Mucosa of stomach (tissue), 1 donor: Measurements from ENCODE around the gene SAMD10.
"Not testable (repeated sequence)": the region's sequence is repeated elsewhere in the genome, so short reads cannot be mapped to it uniquely, and the experiment has no call there.

Experiments used
- H3K27me3 ChIP-seq: one replicate; pipeline ENCODE4 v1.7.0; 2013; ENCODE audit warnings: mild to moderate bottlenecking, low read length; ENCODE audit not compliant: control insufficient read depth, insufficient read depth
- H3K36me3 ChIP-seq: one replicate; pipeline ENCODE4 v1.7.0; 2013; ENCODE audit warnings: low read length; ENCODE audit not compliant: control insufficient read depth, insufficient read depth
- H3K4me1 ChIP-seq: one replicate; pipeline ENCODE4 v1.7.0; 2013; ENCODE audit warnings: mild to moderate bottlenecking, low read length; ENCODE audit not compliant: control insufficient read depth, insufficient read depth
- H3K4me3 ChIP-seq: one replicate; pipeline ENCODE4 v1.7.0; 2013; ENCODE audit warnings: low read length
- H3K9ac ChIP-seq: one replicate; pipeline ENCODE4 v1.7.0; 2013; ENCODE audit warnings: mild to moderate bottlenecking, low read length, moderate library complexity
- H3K9me3 ChIP-seq: one replicate; pipeline ENCODE4 v1.7.0; 2013; ENCODE audit warnings: mild to moderate bottlenecking, low read length, moderate library complexity; ENCODE audit not compliant: control insufficient read depth
- donor health status: Pancreatic carcinoma.

Gene SAMD10

DNA sequence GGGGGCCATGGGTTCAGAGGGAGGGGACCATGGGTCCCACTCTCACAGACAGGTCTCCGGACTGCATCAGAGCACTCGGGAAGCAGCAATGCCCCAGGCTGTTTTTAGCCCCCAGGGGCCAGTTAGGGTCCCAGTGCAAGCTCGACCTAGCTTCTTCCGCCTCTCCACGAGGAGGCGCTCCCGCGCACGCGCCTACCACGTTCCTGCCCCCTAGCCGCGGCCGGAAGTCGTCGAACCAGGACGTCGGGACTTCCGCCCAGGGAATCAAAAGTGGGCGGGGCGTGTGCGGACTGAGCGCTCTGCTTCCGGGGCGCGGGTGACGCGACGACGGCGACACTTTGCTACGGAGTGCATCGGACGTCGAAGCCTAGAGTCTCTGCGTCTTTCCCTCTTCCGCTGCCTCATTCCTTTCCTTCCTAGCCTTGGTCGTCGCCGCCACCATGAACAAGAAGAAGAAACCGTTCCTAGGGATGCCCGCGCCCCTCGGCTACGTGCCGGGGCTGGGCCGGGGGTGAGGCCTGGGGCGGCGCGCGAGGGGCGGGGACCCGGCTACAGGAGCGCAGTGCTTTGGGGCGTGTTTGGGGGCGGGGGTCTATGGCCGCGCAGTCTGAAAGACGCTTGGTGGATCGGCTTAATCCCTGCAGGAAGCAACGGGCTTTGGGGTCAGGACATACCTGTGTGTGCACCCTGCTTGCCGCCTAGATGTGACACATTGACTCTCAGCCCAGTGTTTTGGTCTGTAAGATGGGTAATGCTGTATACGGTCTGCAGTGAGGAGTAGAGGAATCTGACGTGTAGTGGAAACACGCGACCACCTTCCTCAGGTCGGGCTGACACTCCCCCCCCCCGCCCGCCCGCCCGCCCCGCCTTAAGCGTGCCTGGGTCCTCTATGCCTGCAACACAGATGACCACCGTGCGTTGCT is 1.6 kb upstream of the SAMD10 start, which contains the start of gene PRPF6:
Gene PRPF6 (plus strand): TSS at position 327 of the 923 bp plus-strand sequence. CDS start 114 bp downstream, at position 441.
- Histone ChIP-seq H3K9me3 (no peaks in the 10 kb centered on the region), H3K27me3 (no peaks in the 10 kb centered on the region), H3K4me1 (peaks cover 31% of the 10 kb centered on the region), H3K4me3 (peak within 1 kb of the TSS; percentile 82), H3K36me3 (no peaks in the 10 kb centered on the region), H3K9ac (peak within 1 kb of the TSS; percentile 76)

DNA sequence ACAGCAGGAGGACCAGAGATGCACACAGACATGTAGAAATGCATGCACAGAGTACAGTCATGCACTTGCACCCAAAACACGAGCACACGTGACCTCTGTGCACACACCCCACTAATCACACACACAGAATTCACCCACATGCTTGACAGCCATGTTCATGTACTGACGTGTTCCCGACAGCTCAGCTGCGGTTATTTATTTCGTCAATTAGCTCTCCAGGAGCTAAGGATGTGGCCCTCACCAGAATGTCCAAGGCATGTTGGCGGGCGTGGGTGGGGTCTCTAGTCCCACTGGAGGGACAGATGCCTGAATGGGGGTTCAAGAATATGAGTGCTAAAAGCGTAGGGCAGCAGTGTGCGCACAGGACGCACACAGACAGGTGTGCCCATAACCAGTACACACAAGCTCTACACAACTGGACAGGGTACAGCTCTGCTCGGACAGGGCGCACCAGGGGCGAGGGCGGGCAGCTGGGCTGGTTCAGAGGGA is 919 bp upstream of the SAMD10 start:
- no peaks in the 10 kb centered on the region for H3K27me3 ChIP-seq
- no peaks in the 10 kb centered on the region for H3K36me3 ChIP-seq
- H3K4me3 ChIP-seq: peak overlapping the region; percentile 82
- peaks cover 31% of the 10 kb centered on the region for H3K4me1 ChIP-seq
- H3K9me3 ChIP-seq: no peaks in the 10 kb centered on the region
- peak overlapping the region; percentile 76 for H3K9ac ChIP-seq

DNA sequence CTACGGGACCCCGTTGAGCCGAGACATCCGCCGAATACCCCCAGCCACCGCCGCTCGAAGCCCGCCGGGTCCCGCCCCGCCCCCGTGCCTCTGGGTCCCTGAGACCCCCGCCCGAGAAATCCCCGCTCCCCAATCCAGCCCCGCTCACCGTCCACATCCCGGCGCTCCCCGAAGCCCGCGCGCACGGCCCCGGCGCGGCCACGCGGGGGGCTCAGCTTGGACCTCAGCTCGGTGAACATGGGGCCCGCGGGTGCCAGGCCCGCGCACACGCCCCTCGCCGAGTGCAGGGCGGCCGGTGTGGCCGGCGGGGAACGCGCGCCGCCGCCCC is 249 bp downstream of the SAMD10 start:
- Histone ChIP-seq H3K36me3 (no peaks in the 10 kb centered on the region), H3K27me3 (no peaks in the 10 kb centered on the region), H3K9ac (peak overlapping the region; percentile 57), H3K4me1 (peaks cover 39% of the 10 kb centered on the region), H3K9me3 (no peaks in the 10 kb centered on the region), H3K4me3 (no peak overlapping the region)

DNA sequence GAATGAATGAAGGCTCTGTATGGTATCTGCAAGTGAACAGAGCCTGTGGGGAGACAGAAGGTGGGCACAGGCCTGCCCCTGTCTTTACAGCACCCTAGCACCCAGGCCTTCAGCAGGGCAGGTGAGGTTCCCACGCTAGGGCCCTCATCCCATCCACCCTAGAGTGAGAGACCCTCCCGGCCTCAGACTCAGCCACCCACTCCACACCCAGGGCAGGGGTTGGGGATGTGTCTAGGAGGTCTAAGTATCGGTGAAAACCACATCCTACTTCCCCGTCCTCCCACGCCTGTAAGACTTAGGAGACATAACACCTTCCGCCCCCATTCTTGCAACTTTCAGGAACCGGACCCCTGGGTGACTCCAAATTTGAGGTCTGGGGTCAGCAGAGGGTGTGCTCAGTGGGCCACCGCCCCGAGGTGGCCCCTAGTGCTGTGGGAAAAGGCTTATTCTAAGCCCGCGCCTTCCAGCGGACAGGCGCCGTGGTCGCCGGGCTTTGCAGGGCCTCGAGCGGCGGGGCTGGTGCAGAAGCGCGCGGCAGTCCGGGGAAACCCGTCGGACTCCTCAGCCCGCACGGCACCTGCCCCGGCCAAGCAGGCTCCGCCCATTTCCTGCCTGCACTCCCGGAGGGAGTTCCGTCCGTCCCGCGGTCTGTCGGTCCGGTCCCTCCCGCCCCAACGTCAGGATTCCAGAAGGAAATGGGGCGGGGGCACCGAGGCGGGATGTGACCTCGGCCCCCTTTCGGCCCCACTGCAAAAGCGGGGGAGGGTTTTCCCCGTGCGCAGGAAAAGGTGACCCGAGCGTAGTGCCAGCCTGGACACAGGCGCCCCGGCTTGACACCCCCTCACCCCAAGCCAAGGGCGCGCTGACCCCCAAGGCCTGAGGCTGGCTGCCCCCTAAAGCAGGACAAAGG is 868 bp downstream of the SAMD10 start:
- H3K4me1 ChIP-seq: peaks cover 45% of the 10 kb centered on the region
- peak overlapping the region; percentile 36 for H3K4me3 ChIP-seq
- H3K9me3 ChIP-seq: no peaks in the 10 kb centered on the region
- peak overlapping the region; percentile 57 for H3K9ac ChIP-seq
- no peaks in the 10 kb centered on the region for H3K36me3 ChIP-seq
- H3K27me3 ChIP-seq: no peaks in the 10 kb centered on the region

DNA sequence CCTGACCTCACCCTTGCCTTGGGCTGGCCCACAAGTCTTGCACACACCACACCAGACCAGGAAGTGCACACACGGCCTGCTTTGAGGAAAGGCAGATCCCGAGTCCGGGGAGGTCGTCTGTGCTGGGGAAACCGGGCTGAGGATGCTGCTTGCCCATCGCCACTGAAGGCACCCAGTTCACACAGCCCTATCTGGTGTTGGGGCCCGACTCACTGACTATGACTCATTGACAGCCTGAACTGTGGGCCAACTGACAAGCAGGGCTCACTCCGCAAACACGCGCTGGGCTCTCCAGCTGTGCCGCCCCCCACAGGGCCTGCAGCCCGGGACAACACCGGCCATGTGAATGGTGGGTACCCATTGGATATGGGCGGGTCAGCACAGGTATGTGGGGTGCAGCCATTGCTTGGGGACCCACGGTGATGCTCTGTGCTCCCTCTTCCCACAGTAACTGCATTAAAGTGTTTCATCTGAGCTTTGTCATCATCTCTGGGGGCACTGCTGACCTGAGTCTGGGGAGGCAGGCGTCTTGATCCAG is 1.6 kb downstream of the SAMD10 start:
- no peak overlapping the region for H3K9ac ChIP-seq
- H3K27me3 ChIP-seq: no peaks in the 10 kb centered on the region
- peaks cover 48% of the 10 kb centered on the region for H3K4me1 ChIP-seq
- no peaks in the 10 kb centered on the region for H3K36me3 ChIP-seq
- H3K9me3 ChIP-seq: no peaks in the 10 kb centered on the region
- no peak overlapping the region for H3K4me3 ChIP-seq

DNA sequence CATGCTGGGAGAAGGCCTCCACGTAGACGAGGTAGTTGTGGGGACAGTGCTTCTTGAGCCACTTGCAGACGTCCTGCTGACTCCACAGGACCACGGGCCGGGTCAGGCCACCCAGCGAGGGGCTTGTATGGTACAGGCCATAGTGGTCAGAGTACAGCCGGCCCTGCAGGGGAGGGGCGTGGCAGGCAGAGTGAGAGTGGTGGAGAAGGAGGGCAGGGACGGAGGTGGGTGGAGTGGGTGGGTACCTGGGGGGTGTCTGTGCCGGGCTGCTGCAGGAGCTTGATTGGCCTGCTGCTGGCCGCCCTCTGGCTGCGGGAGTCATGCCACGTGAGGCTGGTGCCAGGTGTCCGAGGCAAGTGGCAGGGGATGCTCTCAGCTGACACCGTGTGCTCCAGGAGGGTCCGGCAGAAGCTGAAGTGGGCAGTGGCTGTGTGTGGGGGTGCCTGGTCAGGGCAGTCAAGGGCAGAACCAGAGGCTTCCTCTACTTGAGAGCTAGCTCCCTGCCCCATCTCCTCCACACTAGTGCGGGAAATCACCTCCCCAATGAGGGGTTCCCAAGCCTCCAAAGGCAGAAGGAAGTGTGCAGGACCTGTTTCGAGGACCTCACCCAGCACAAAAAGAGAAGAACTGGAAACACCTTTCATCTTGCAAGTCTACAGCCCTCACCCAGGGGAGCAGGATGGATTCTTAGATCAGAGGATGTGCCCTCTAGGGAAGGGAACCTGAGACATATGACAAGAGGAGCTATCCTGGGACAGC is 2.3 kb downstream of the SAMD10 start:
- no peaks in the 10 kb centered on the region for H3K9me3 ChIP-seq
- H3K36me3 ChIP-seq: no peaks in the 10 kb centered on the region
- H3K27me3 ChIP-seq: no peaks in the 10 kb centered on the region
- H3K4me3 ChIP-seq: no peak overlapping the region
- peaks cover 48% of the 10 kb centered on the region for H3K4me1 ChIP-seq
- no peak overlapping the region for H3K9ac ChIP-seq

DNA sequence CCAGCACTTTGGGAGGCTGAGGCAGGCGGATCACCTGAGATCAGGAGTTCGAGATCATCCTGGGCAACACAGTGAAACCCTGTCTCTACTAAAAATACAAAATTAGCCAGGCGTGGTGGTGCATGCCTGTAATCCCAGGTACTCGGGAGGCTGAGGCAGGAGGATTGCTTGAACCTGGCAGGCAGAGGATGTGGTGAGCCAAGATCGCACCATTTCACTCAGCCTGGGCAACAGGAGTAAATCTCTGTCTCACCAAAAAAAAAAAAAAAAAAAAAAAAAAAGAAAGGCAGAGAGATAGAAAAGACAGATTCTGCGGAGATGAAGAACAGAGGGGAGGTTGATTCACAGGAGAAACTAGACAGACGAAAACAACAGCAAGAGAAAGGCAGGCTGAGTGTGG is 2.9 kb downstream of the SAMD10 start:
- not testable (repeated sequence) for H3K36me3 ChIP-seq

DNA sequence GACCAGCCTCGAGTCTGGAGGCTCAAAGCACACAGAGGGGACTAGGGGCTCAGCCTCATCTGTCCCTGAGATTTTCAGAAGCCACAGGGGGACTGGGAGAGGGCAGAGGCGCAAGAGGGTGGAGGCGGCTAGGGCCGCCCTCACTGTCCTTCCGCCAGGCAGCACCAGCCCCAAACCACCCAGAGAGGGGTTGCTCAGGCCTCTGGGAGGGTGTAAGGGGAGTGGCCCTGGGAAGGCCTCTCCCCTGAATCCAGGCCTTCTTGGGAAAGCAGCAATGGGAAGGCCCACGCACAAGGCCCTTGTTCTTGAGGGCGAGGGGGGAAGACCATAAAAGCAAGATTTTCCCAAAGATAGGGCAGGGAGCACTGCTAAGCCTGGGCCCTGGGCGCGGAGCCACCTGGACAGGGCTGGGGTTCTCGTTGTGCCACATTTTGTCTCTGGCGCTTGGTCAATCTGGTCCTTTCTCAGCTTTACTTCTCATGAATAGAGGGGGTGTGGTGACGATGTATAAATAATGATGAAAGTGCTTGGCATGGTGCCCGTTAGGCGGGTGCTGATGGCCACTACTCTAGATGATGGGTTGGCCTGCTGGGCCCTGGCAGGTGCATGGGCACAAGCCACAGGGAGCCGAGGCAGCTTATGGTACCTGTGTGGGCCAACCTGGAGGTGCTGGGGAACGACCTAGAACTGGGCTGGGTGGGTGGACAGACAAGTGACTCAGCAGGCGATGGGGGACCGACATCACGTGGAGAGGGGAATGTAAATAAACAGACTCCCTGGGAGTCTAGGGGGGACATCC is 4.8 kb downstream of the SAMD10 start:
- H3K27me3 ChIP-seq: peaks cover 4% of the 10 kb centered on the region
- H3K4me1 ChIP-seq: peaks cover 36% of the 10 kb centered on the region
- H3K9ac ChIP-seq: no peak overlapping the region
- H3K4me3 ChIP-seq: no peak overlapping the region
- H3K9me3 ChIP-seq: no peaks in the 10 kb centered on the region
- no peaks in the 10 kb centered on the region for H3K36me3 ChIP-seq

More for the DNA sequence above, 2.9 kb downstream of the SAMD10 start:
- not testable (repeated sequence) for H3K9ac ChIP-seq, H3K27me3 ChIP-seq, H3K9me3 ChIP-seq, H3K4me3 ChIP-seq
- peaks cover 43% of the 10 kb centered on the region for H3K4me1 ChIP-seq

DNA sequence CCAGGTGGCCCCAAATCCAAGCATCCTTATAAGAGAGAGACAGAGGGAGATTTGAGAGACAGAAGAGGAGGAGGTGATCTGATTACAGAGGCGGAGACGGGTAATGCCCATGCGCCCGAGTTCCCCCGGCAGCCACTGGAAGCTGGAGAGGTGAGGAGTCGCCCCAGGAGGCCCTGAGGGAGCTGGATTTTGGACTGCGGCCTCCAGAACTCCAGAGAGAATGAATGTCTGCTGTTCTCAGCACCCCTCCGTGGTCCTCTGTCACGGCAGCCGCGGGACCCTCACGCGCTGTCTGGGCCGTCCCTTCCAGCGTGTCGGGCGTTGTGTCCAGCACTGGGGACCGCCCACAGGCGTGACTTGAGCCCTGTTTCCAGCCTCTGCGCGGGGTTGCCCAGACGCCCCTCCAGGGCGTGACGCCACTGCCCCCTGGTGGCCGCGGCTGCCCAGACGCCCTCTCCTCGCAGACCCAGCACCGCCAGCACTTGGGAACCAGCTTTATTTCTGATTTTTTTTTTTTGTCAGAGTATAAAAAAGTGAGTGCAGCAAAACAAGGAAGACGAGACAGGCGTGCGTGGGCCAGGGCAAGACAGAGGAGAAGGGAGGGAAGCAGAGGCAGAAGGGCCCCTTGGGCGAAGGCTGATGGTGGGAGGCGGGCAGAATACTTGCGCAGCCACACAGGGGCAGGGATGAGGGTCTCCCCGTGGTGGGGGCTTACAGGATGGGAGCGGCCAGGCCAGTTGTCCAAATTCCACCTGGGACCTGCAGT is 5.6 kb downstream of the SAMD10 start:
- Histone ChIP-seq H3K9ac (no peak overlapping the region), H3K4me3 (no peak overlapping the region), H3K4me1 (peaks cover 39% of the 10 kb centered on the region), H3K9me3 (no peaks in the 10 kb centered on the region), H3K36me3 (no peaks in the 10 kb centered on the region), H3K27me3 (peaks cover 4% of the 10 kb centered on the region)

DNA sequence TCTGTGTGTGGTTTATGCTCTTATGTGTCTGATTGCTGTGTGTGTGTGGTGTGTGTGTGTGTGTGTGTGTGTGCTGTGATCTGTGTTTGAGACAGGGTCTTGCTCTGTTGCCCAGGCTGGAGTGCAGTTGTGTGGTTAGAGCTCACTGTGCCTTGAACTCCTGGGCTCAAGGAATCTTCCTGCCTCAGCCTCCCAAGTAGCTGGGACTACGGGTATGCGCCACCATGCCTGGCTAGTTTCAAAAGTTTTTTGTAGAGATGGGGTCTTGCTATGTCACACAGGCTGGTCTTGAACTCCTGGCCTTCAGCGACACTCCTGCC is 6.3 kb downstream of the SAMD10 start:
- peaks cover 41% of the 10 kb centered on the region for H3K4me1 ChIP-seq
- no peaks in the 10 kb centered on the region for H3K9me3 ChIP-seq
- peaks cover 4% of the 10 kb centered on the region for H3K27me3 ChIP-seq
- H3K4me3 ChIP-seq: no peak overlapping the region
- H3K9ac ChIP-seq: no peak overlapping the region
- H3K36me3 ChIP-seq: no peaks in the 10 kb centered on the region
